Stimulated activated effector memory CD8-positive, alpha-beta T cell treated with anti-CD3 and anti-CD28 coated beads, Interleukin-12 subunit alpha, Interleukin-12 subunit beta, amount 100 ng/mL, for 72 hours (primary cell): ENCODE data around the gene ARSG.
"Not testable (repeated sequence)": the region's sequence is repeated elsewhere in the genome, so short reads cannot be mapped to it uniquely, and the experiment has no call there.

Source experiments
- ATAC-seq: fragments of 150-1000 bp; cut with Tn5 transposase; 2 replicates; pipeline ENCODE4 v1.10.0; 2021
- DNase-seq, 2 donors: peaks; one replicate each; pipeline ENCODE4 v3.0.0; 2021 to 2022; ENCODE audit warnings: low spot score in 2 of 2
- H3K27ac Mint-ChIP-seq: one replicate; pipeline ENCODE4 v1.8.0; 2022; ENCODE audit warnings: mild to moderate bottlenecking, mixed read lengths
- H3K36me3 Mint-ChIP-seq: one replicate; pipeline ENCODE4 v1.8.0; 2022; ENCODE audit warnings: mild to moderate bottlenecking, mixed read lengths
- H3K4me1 Mint-ChIP-seq: one replicate; pipeline ENCODE4 v1.8.0; 2022; ENCODE audit warnings: mixed read lengths
- H3K4me3 Mint-ChIP-seq: one replicate; pipeline ENCODE4 v1.8.0; 2022; ENCODE audit warnings: mild to moderate bottlenecking, mixed read lengths
- H3K9me3 Mint-ChIP-seq: one replicate; pipeline ENCODE4 v1.8.0; 2022; ENCODE audit warnings: mixed read lengths

Gene ARSG

GRCh38 chr17:68308486-68308885 lies 17.2 kb downstream of the ARSG start:
- H3K4me1 Mint-ChIP-seq, result peaks cover 37% of the 10 kb centered on the region
- DNase-seq, H3K36me3 Mint-ChIP-seq, H3K27ac Mint-ChIP-seq, H3K4me3 Mint-ChIP-seq, ATAC-seq, H3K9me3 Mint-ChIP-seq: not testable (repeated sequence)

GRCh38 chr17:68309066-68309670 lies 17.9 kb downstream of the ARSG start:
- not testable (repeated sequence) for DNase-seq, H3K36me3 Mint-ChIP-seq, H3K9me3 Mint-ChIP-seq, ATAC-seq, H3K4me3 Mint-ChIP-seq, H3K27ac Mint-ChIP-seq
- peaks cover 38% of the 10 kb centered on the region for H3K4me1 Mint-ChIP-seq

GRCh38 chr17:68310152-68310551 lies 18.9 kb downstream of the ARSG start:
- H3K4me1 Mint-ChIP-seq, result peaks cover 43% of the 10 kb centered on the region
- H3K9me3 Mint-ChIP-seq, result no peaks in the 10 kb centered on the region
- no peak overlapping the region for H3K4me3 Mint-ChIP-seq
- peaks cover 4% of the 10 kb centered on the region for H3K36me3 Mint-ChIP-seq
- DNase-seq (no peak), ATAC-seq (peak; percentile 87)
- H3K27ac Mint-ChIP-seq, result no peak overlapping the region

GRCh38 chr17:68314916-68315535 lies 23.7 kb downstream of the ARSG start:
- Mint-ChIP-seq H3K4me1 (peaks cover 75% of the 10 kb centered on the region), H3K36me3 (peaks cover 6% of the 10 kb centered on the region), H3K9me3 (no peaks in the 10 kb centered on the region), H3K4me3 (no peak overlapping the region), H3K27ac (no peak overlapping the region)
- peak; percentile 33 for ATAC-seq
- DNase-seq, result no peak

- peaks cover 75% of the 10 kb centered on the region for H3K4me1 Mint-ChIP-seq
- ATAC-seq (no peak), DNase-seq (no peak)
- no peak overlapping the region for H3K4me3 Mint-ChIP-seq
- peak overlapping the region; percentile 2 for H3K27ac Mint-ChIP-seq
- no peaks in the 10 kb centered on the region for H3K9me3 Mint-ChIP-seq
- peaks cover 6% of the 10 kb centered on the region for H3K36me3 Mint-ChIP-seq
These were observed 24.6 kb downstream of the ARSG start for GRCh38 chr17:68315930-68316329.

GRCh38 chr17:68317458-68317857 lies 26.2 kb downstream of the ARSG start:
- H3K4me3 Mint-ChIP-seq, result no peak overlapping the region
- DNase-seq, result no peak
- H3K36me3 Mint-ChIP-seq, result peaks cover 6% of the 10 kb centered on the region
- no peaks in the 10 kb centered on the region for H3K9me3 Mint-ChIP-seq
- peaks cover 65% of the 10 kb centered on the region for H3K4me1 Mint-ChIP-seq
- H3K27ac Mint-ChIP-seq, result no peak overlapping the region
- no peak for ATAC-seq

GRCh38 chr17:68318103-68318991 lies 27.1 kb downstream of the ARSG start:
- Mint-ChIP-seq H3K4me3 (no peak overlapping the region), H3K9me3 (no peaks in the 10 kb centered on the region), H3K27ac (no peak overlapping the region), H3K36me3 (peaks cover 6% of the 10 kb centered on the region), H3K4me1 (peaks cover 57% of the 10 kb centered on the region)
- ATAC-seq, result peak; percentile 56
- DNase-seq, result no peak

- Mint-ChIP-seq H3K9me3 (no peaks in the 10 kb centered on the region), H3K36me3 (peaks cover 6% of the 10 kb centered on the region), H3K4me3 (no peak overlapping the region), H3K27ac (peak overlapping the region; percentile 20), H3K4me1 (peaks cover 60% of the 10 kb centered on the region)
- ATAC-seq (no peak), DNase-seq (no peak)
These were observed 28.3 kb downstream of the ARSG start for GRCh38 chr17:68319410-68320162.

GRCh38 chr17:68320311-68320865 lies 29.1 kb downstream of the ARSG start:
- H3K27ac Mint-ChIP-seq, result peak overlapping the region; percentile 20
- DNase-seq (no peak), ATAC-seq (no peak)
- H3K36me3 Mint-ChIP-seq, result no peaks in the 10 kb centered on the region
- no peaks in the 10 kb centered on the region for H3K9me3 Mint-ChIP-seq
- H3K4me3 Mint-ChIP-seq, result no peak overlapping the region
- peaks cover 52% of the 10 kb centered on the region for H3K4me1 Mint-ChIP-seq

- H3K4me1 Mint-ChIP-seq, result peaks cover 51% of the 10 kb centered on the region
- H3K27ac Mint-ChIP-seq, result no peak overlapping the region
- no peak for ATAC-seq
- no peak overlapping the region for H3K4me3 Mint-ChIP-seq
- no peak for DNase-seq
- no peaks in the 10 kb centered on the region for H3K36me3 Mint-ChIP-seq
- H3K9me3 Mint-ChIP-seq, result no peaks in the 10 kb centered on the region
These were observed 29.8 kb downstream of the ARSG start for GRCh38 chr17:68320943-68321555.

- no peak for ATAC-seq
- DNase-seq, result no peak
- Mint-ChIP-seq H3K9me3 (no peaks in the 10 kb centered on the region), H3K27ac (no peak overlapping the region), H3K36me3 (no peaks in the 10 kb centered on the region), H3K4me1 (peaks cover 51% of the 10 kb centered on the region), H3K4me3 (no peak overlapping the region)
These were observed 30.3 kb downstream of the ARSG start for GRCh38 chr17:68321556-68321954.

GRCh38 chr17:68322630-68323029 lies 31.3 kb downstream of the ARSG start:
- Mint-ChIP-seq H3K4me1 (peaks cover 52% of the 10 kb centered on the region), H3K9me3 (no peaks in the 10 kb centered on the region), H3K27ac (no peak overlapping the region), H3K36me3 (no peaks in the 10 kb centered on the region), H3K4me3 (no peak overlapping the region)
- ATAC-seq, result no peak
- no peak for DNase-seq

- no peaks in the 10 kb centered on the region for H3K36me3 Mint-ChIP-seq
- ATAC-seq (no peak), DNase-seq (no peak)
- no peak overlapping the region for H3K4me3 Mint-ChIP-seq
- no peak overlapping the region for H3K27ac Mint-ChIP-seq
- H3K4me1 Mint-ChIP-seq, result peaks cover 42% of the 10 kb centered on the region
- H3K9me3 Mint-ChIP-seq, result no peaks in the 10 kb centered on the region
These were observed 32.8 kb downstream of the ARSG start for GRCh38 chr17:68324114-68324513.

GRCh38 chr17:68324654-68325336 lies 33.5 kb downstream of the ARSG start:
- Mint-ChIP-seq H3K9me3 (no peaks in the 10 kb centered on the region), H3K4me1 (peaks cover 42% of the 10 kb centered on the region), H3K36me3 (no peaks in the 10 kb centered on the region), H3K27ac (no peak overlapping the region), H3K4me3 (no peak overlapping the region)
- ATAC-seq, result no peak
- DNase-seq, result no peak
